HG03520 (cell line): ENCODE measurements around the gene MORF4L1.
A peak's percentile ranks its signal among the peaks of the same experiment; 100 is the strongest.
"Not testable (repeated sequence)": the region's sequence is repeated elsewhere in the genome, so short reads cannot be mapped to it uniquely, and the experiment has no call there.

Experiments
- ATAC-seq: cut with Tn5 transposase; IDR thresholded peaks from one replicate; pipeline ENCODE4 v1.9.1; 2021; ENCODE audit warnings: mild to moderate bottlenecking, moderate library complexity; ENCODE audit not compliant: unreplicated experiment

Gene MORF4L1

GRCh38 chr15:78923480-78924360 lies 51.0 kb downstream of the MORF4L1 start:
- ATAC-seq, result no peak

GRCh38 chr15:78925076-78925624 lies 52.5 kb downstream of the MORF4L1 start:
- no peak for ATAC-seq

- no peak for ATAC-seq
Measured at GRCh38 chr15:78925956-78926743, 53.5 kb downstream of the MORF4L1 start.

DNA sequence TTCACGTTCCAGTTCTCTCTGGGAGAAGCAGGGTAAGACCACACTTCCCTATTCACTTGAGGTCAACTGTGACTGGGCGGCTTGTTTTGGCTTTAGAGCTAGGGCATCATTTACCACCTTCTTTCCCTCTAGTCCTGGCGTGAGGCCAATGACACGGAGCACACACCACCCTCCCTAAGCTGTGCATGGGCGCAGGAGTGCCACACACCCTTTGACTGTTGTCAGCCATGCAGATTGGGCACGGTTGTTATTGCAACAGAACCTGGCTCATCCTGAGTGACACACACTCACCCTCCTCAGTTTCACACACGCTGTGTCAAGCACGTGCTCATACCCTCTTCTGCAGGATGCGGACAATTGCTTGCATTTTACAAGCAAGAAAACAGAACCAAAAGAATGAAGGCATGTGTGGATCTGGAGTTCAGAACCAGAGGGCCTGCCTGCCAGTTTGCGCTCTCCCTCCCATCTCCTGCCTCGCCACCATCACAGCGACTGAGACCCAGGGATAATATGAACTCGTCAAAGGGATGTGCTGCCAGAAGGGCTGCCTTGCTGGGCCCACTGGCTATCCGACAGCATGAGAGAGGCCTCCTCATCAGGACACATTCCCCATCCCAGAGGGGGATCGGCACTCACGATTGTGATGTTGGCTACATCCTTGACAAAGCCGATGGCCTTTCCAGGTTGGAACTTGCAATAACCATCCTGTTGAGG lies 54.5 kb downstream of the MORF4L1 start:
- no peak for ATAC-seq

GRCh38 chr15:78928176-78928575 lies 55.5 kb downstream of the MORF4L1 start:
- ATAC-seq, result not testable (repeated sequence)

- ATAC-seq, result no peak
Measured at GRCh38 chr15:78928616-78929093, 56.0 kb downstream of the MORF4L1 start.

GRCh38 chr15:78929536-78930264 lies 57.0 kb downstream of the MORF4L1 start:
- ATAC-seq, result no peak

GRCh38 chr15:78930577-78931388 lies 58.1 kb downstream of the MORF4L1 start:
- ATAC-seq, result no peak

DNA sequence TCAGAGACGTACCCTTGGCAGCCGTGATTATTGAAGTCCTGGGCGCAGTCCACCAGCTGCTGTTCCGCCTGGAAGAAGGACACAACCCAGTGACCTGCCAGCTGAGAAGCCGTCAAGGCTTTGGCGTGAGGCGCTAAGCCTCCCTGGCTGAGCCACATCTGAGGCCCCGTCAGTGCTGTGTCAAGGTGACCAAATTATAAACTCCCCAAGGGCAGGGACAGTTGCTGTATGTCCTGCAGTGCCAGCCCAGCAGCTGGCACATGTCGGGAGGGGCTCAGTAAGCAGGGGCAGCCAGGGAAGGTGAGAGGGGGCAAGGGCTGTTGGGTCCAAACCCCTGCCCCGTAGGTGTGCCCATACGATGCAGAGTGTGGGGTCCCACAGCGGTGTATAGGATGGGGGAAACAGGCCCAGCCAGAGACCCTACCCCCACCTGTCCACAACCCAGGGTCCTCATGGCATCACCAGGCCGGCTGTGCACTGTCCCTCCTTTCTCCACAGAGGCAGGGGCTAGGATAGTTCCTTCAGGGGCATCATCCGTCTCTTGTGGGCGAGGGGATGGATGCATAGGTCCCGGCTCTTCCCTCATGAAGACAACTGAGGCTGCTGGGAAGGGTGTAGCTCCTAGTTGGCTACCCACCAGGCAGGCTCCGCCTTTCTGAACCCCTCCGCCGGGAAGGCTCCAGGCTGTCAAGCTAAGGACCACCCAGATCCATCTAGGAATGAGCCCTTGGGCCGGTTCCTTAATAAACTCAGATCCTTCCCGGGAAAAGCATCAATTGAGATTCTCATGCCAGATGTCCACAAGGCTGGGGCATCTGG lies 59.0 kb downstream of the MORF4L1 start:
- ATAC-seq, result no peak

DNA sequence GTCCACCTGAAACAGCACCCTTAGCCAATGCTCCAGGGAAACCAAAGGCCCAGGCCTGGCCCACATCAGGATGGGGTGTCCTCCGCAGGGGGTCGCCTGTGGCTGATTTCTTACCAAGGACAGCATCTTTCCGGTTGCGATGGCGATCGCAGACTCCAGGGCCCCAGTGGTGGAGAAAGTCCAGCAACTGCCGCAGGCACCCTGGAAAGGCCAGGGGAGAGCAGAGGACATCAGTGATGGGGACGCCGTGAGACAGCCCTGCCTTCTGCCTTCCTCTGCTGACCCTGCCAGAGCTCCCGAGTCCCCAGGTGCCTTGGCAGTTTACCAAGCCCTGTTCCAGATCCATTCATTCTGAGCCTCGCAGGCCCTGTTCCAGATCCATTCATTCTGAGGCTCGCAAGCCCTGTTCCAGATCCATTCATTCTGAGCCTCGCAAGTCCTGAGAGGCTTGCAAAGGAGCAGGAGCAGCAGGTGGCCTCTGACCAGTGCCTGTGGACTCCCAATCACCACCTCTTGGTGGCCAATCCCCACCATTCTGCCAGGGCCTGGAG lies 59.6 kb downstream of the MORF4L1 start:
- ATAC-seq, result no peak

DNA sequence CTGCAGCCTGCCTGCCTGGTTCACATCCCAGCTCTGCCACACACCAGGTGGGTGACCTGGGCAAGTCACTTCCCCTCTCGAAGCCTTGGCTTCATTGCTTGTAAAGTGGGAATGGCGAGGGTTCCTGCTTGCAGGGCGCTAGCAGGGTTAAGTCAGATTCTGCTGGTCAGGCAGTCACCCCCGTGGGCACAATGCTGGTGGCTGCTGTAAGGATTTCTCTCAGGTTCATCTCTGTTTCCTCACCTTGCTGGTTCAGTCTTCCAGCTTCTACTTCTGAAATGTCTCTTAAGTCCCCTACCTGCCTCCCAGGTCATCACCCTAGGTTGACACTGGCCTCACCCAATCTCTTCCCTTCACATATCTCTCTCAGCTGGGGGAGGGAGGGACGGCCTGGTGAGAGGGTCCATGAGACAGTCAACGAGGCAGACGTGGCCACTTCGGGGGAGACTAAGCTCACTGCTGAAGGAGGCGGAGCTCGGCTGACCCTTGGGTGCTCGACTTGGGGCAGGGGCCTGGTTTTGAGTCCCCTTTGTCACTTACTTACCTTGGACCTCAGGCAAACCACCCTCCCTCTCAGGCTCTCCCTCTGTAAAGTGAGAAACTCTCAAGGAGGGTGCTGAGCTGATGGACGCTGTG lies 60.6 kb downstream of the MORF4L1 start:
- ATAC-seq, result no peak

DNA sequence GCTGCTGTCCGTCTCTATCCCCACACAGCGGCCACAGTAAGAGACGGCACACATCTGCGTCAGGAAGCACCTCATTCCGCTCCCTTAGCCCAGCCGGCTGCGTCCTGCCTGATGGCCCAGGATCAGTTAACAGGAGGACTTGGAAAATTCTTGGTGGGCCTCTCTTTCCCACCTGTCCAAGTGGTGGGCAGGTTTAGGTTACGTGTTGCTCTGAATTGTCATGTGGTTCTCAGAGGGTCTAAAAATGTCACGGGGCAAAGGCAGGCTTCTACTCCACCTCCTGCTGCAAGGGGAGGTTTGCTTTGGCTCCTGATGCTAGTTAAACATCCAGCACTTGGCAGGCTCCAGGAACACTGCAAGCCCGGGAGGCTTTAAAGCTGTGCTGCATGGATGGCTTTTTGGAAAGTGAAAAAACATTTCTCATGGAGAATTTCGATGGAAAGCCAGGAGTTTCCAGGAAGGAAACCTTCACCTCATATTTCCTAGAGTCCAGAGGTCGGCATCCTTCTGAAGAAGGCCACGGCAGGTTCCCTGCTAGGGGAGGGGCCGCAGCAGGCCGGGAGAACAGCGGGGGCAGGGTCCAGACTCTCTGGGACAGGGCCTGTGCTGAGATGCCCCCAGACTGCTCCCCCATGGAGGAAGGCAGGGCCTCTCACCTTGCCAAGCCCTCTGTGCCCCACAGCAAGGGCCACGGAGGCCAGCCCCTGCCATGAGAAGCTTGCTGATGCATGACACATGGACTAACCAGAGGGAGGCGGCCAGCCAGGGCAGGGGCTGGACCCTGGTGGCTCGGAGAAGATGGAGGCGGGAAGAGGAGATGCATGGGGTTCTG lies 61.3 kb downstream of the MORF4L1 start:
- ATAC-seq, result no peak

DNA sequence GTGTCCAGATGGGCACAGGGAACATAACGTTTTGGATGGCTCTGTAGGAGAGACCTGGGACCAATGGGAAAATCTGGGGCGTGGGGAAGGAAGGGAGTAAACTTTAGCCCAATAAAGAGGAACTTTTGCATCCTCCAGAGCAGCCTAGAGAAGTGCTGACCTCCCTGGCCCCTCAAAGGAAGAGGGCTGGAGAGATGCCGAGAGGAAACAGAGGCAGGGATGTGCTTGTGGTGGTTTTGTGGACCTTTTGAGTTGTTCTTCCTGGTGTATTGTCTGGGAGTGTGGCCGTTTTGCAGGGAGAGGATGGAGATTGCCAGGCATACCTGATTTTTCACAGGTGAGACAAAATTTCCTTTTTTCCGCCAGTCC lies 61.9 kb downstream of the MORF4L1 start:
- no peak for ATAC-seq

DNA sequence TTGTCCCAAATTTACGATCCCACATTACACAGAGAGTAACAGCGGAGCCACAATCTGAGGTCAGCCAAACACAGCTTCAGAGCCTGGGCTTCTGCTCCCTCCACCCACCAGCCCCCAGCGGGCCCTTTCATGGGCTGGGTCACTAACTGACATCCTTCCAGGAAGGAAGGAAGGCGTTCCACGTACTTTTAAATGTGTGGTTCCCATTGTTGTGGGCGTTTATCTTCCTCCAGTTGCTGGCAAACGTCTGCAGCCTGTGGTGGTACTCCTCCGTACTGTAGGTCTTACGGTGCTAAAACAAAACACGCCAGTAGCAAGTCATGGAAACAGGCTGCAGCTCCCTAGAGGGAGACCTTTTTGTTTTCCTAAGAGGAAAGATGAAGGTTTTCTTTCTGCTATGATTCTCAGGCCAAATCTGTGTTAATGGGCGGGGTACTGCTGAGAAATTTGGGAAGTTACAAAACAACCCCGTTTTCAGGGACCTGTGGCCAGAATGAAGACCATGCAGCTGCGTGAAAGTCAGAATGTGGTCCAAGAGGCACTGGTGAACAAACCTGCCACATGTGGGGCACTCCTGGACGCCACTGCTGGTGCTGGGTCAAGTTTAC lies 64.5 kb downstream of the MORF4L1 start:
- no peak for ATAC-seq

DNA sequence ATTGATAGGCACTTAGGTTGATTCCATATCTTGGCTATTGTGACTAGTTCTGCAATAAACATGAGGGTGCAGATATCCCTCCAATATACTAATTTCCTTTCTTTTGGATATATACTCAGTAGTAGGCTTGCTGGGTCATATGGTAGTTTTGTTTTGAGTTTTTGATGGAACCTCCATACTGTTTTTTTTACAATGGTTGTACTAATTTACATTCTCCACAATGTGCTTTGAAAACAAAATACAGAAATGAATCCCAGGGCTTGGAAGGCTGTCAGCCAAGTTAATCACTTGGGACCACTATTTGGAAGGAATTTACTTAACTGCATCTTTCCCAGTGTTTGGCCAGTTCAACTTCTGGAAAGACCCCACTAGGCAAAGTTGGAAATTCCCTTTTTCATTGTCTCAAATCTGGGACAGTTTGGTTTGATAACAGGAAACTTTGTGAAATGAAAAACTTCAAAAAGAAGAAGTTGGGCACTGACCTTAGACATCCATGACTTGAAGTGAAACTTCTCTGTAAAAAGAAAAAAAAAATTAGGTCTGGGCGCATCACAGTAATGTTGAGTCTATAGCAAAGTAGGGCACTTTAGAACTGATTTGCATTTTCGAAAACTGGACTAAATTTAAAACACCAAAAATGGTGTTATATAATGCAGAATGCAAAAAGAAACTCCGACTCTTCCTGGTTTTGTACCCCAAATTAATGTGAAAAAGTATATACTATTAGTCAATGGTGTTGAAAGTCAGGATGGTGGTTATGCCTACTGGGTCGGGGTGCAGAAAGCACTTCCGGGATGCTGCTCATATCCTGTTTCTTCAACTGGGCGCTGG lies 66.2 kb downstream of the MORF4L1 start:
- ATAC-seq, result peak; percentile 45

DNA sequence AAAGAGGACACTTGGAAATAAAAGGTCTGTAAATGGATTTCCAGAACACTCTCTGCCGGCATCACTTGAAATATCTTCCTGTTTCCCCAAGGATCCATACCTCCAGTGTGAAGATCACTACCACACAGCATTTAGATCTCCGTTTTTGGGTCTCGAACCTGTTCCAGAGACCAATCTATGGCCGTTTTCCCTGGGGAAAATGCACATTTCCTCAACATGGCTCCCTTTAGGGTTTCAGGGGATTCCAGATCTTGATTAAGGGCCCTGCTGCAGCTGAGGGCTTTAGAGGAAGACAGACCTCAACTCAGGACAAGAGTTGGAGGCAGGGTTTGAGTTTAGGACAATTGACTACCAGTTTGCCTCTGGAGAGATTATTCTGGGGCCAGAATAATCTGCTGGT lies 70.1 kb downstream of the MORF4L1 start:
- ATAC-seq, result no peak
